HepG2 (cell line): ENCODE data around the gene NAB2. TPM values are rescaled to one million over a fixed set of nuclear protein-coding genes. Genes with fewer than 3 reads are reported as not detected.
A peak's percentile ranks its signal among the peaks of the same experiment; 100 is the strongest.

Experiments used
- GRHL1 ChIP-seq: sonication (generic); formaldehyde crosslinking; conservative IDR thresholded peaks from 2 replicates; pipeline ENCODE4 v1.8.0; 2022; ENCODE audit warnings: missing genetic modification reagents
- KLF15 ChIP-seq: sonication (generic); formaldehyde crosslinking; IDR thresholded peaks from 2 replicates; pipeline ENCODE4 v1.8.1; 2023; ENCODE audit warnings: borderline replicate concordance, mild to moderate bottlenecking, inconsistent platforms, missing genetic modification reagents, mixed read lengths
- MAF1 ChIP-seq: sonication (generic); formaldehyde crosslinking; IDR thresholded peaks from 2 replicates; pipeline ENCODE4 v1.5.0; 2020; ENCODE audit warnings: missing genetic modification reagents, borderline replicate concordance
- MEF2D ChIP-seq: sonication (generic); formaldehyde crosslinking; IDR thresholded peaks from 2 replicates; pipeline ENCODE4 v1.5.1; 2020; ENCODE audit warnings: mild to moderate bottlenecking, missing genetic modification reagents
- POLR2G ChIP-seq: fragments of 200-400 bp; formaldehyde crosslinking; IDR thresholded peaks from 2 replicates; pipeline ENCODE4 v1.6.1; 2018; ENCODE audit warnings: mild to moderate bottlenecking, low read depth, low read length, moderate library complexity
- REST ChIP-seq, 2 experiments: IDR thresholded peaks; 2 replicates each; pipeline ENCODE4 v1.6.1; 2011 to 2012; ENCODE audit warnings: low read length in 2 of 2, borderline replicate concordance in 1 of 2, low read depth in 1 of 2, mild to moderate bottlenecking in 1 of 2, moderate library complexity in 1 of 2
- RFX3 ChIP-seq: IDR thresholded peaks from 2 replicates; pipeline ENCODE4 v1.6.1; 2016; ENCODE audit warnings: missing biosample characterization, missing genetic modification reagents
- SMAD3 ChIP-seq: sonication (generic); formaldehyde crosslinking; IDR thresholded peaks from 2 replicates; pipeline ENCODE4 v1.4.0; 2020; ENCODE audit warnings: missing genetic modification reagents
- SOX13 ChIP-seq, 3 experiments: fragments of 450-650 bp in 1 of 3; sonication (generic) in 1 of 3; formaldehyde crosslinking in 1 of 3; IDR thresholded peaks in 2 of 3; conservative IDR thresholded peaks in 1 of 3; 2 replicates each; pipeline versions ENCODE4 v1.5.0 to v1.6.1; 2016 to 2020; ENCODE audit warnings: antibody characterized with exemption in 1 of 3, mild to moderate bottlenecking in 1 of 3, missing compliant biosample characterization in 1 of 3, missing genetic modification reagents in 1 of 3, moderate library complexity in 1 of 3
- SP4 ChIP-seq: sonication (generic); formaldehyde crosslinking; IDR thresholded peaks from 2 replicates; pipeline ENCODE4 v1.8.1; 2023; ENCODE audit warnings: mild to moderate bottlenecking, missing genetic modification reagents
- SRY ChIP-seq: sonication (generic); formaldehyde crosslinking; IDR thresholded peaks from 2 replicates; pipeline ENCODE4 v1.8.0; 2022; ENCODE audit warnings: mild to moderate bottlenecking, missing genetic modification reagents
- TOE1 ChIP-seq: sonication (generic); formaldehyde crosslinking; IDR thresholded peaks from 2 replicates; pipeline ENCODE4 v1.4.0; 2020; ENCODE audit warnings: mild to moderate bottlenecking, missing genetic modification reagents
- ZFY ChIP-seq: sonication (generic); formaldehyde crosslinking; IDR thresholded peaks from 2 replicates; pipeline ENCODE4 v1.4.0; 2020; ENCODE audit warnings: missing genetic modification reagents
- ZKSCAN8 ChIP-seq: IDR thresholded peaks from 2 replicates; pipeline ENCODE4 v1.6.1; 2016; ENCODE audit warnings: borderline replicate concordance, missing genetic modification reagents, missing compliant biosample characterization
- ZNF18 ChIP-seq: sonication (generic); formaldehyde crosslinking; IDR thresholded peaks from 2 replicates; pipeline ENCODE4 v1.8.0; 2022; ENCODE audit warnings: mild to moderate bottlenecking, missing genetic modification reagents; ENCODE audit not compliant: insufficient replicate concordance
- ZNF276 ChIP-seq: sonication (generic); formaldehyde crosslinking; IDR thresholded peaks from 2 replicates; pipeline ENCODE4 v1.4.0; 2020; ENCODE audit warnings: mild to moderate bottlenecking, low read depth, missing genetic modification reagents
- ZNF546 ChIP-seq: sonication (generic); formaldehyde crosslinking; conservative IDR thresholded peaks from 2 replicates; pipeline ENCODE4 v1.8.1; 2023; ENCODE audit warnings: mild to moderate bottlenecking, missing genetic modification reagents
- ZNF709 ChIP-seq: sonication (generic); formaldehyde crosslinking; IDR thresholded peaks from 2 replicates; pipeline ENCODE4 v1.5.0; 2020; ENCODE audit warnings: mild to moderate bottlenecking, missing genetic modification reagents
- polyA plus RNA-seq, 8 experiments: library from polyadenylated mRNA; depleted of rRNA in 3 of 8; stranded (reverse) in 7 of 8; unstranded in 1 of 8; fragments of >200 nt; fragmentation: Illumina TruSeq in 4 of 8; extraction: Trizol in 4 of 8; gene quantifications; 2 replicates each; pipeline versions ENCODE4 v1.2.1 to v1.2.3, GENCODE V29; 2011 to 2016; ENCODE audit warnings: low read depth in 4 of 8, missing spikeins in 1 of 8, mixed read lengths in 1 of 8; ENCODE audit not compliant: insufficient read depth in 1 of 8
- total RNA-seq, 5 experiments: library from RNA; depleted of rRNA; stranded (reverse); fragments of >200 nt; fragmentation: Illumina TruSeq; extraction: Trizol; gene quantifications; 2 replicates each; pipeline ENCODE4 v1.2.3, GENCODE V29; 2016; ENCODE audit warnings: low read depth in 1 of 5

NAB2 gene
- total and polyA plus RNA-seq, 2 of the 13 experiments (the other 11 are each of a cell fraction or from before 2014, with no cell fraction given), result 11.7 to 12.9 TPM

- TF ChIP-seq RFX3 (CRISPR knock-in tag), result no peak
- TF ChIP-seq ZKSCAN8, result 0 out of 2 replicates have a peak, but pooled peaks have one; percentile 45
- peak; percentile 5; the same call in 1 of the 2 replicates for TF ChIP-seq SRY (CRISPR knock-in tag)
- TF ChIP-seq ZNF276 (CRISPR knock-in tag), result no peak
- TF ChIP-seq ZFY (CRISPR knock-in tag), result peak; percentile 0; the same call in 1 of the 2 replicates
- TF ChIP-seq TOE1, result 0 out of 2 replicates have a peak, but pooled peaks have one; percentile 35
- no peak; the same call in 1 of the 2 replicates for TF ChIP-seq MAF1
- peak; percentile 56 for TF ChIP-seq POLR2G
- TF ChIP-seq MEF2D (CRISPR knock-in tag), result no peak; the same call in 1 of the 2 replicates
- no peak for TF ChIP-seq GRHL1 (CRISPR knock-in tag)
- 0 out of 2 replicates have a peak, but pooled peaks have one; percentile 31 for TF ChIP-seq SMAD3
- peak; percentile 55 for TF ChIP-seq ZNF18 (CRISPR knock-in tag)
- TF ChIP-seq KLF15 (CRISPR knock-in tag), result no peak
- TF ChIP-seq SP4, result no peak
- no peak for TF ChIP-seq SOX13 (IDR thresholded peaks at IDR 0.05)
- TF ChIP-seq SOX13 (CRISPR knock-in tag; conservative IDR thresholded peaks at IDR 0.05 in 1 of 2, IDR thresholded peaks at IDR 0.05 in 1 of 2), result no peak
- 0 out of 4 replicates have a peak, but pooled peaks of 1 of the 2 experiments have one; percentile 53 for TF ChIP-seq REST (IDR thresholded peaks at IDR 0.05; ENCODE audit: borderline replicate concordance in 1 of 2, low read depth in 1 of 2, low read length in 2 of 2)
- TF ChIP-seq ZNF546 (CRISPR knock-in tag), result no peak
- TF ChIP-seq ZNF709 (CRISPR knock-in tag), result 0 out of 2 replicates have a peak, but pooled peaks have one; percentile 6
Observed at GRCh38 chr12:57111031-57111734, 22.3 kb downstream of the NAB2 start, which contains the start of gene STAT6 (continued).
